A549 (cell line): ENCODE measurements around the gene KCNK7. TPM values are rescaled to one million over a fixed set of nuclear protein-coding genes. Genes with fewer than 3 reads are reported as not detected.

ENCODE experiments used
- ATAC-seq, 2 experiments: fragments of 200-7000 bp in 1 of 2; fragments of >200 bp in 1 of 2; cut with Nextera tagmentation in 1 of 2; cut with Tn5 transposase in 1 of 2; 3 replicates each; pipeline versions ENCODE4 v1.8.0 to v1.9.1; 2018 to 2020; ENCODE audit warnings: mild to moderate bottlenecking in 1 of 2, moderate library complexity in 1 of 2
- CTCF ChIA-PET: fragments of 300-600 bp; sonication (Branson Sonifier 250); formaldehyde crosslinking; extraction: SDS; loops from one replicate; lab custom pipeline; 2021; ENCODE audit warnings: antibody characterized with exemption, inconsistent platforms; lab: Yijun Ruan, JAX
- POLR2A ChIA-PET: fragments of 350-600 bp; formaldehyde crosslinking; extraction: SDS; loops from one replicate; lab custom pipeline; 2021; ENCODE audit warnings: antibody characterized with exemption, inconsistent platforms; lab: Yijun Ruan, JAX
- DNase-seq, 2 experiments: peaks; one replicate each; pipeline versions ENCODE4 v3.0.0 to v3.0.0-alpha.2; 2011 to 2016; ENCODE audit warnings: low read depth in 1 of 2, low spot score in 1 of 2
- FAIRE-seq: peaks from 2 replicates; lab custom pipeline; 2011; peaks lifted over from hg19 to GRCh38; lab: Jason Lieb, UNC
- H3K27ac ChIP-seq, 2 experiments: fragments of >200 bp; sonication (Bioruptor Twin); formaldehyde crosslinking; 3 replicates each; pipeline ENCODE4 v1.5.1; 2016 to 2017
- H3K4me1 ChIP-seq: fragments of >200 bp; sonication (Bioruptor Twin); formaldehyde crosslinking; 3 replicates; pipeline ENCODE4 v1.6.1; 2016
- H3K4me2 ChIP-seq: fragments of >200 bp; sonication (Bioruptor Twin); formaldehyde crosslinking; 3 replicates; pipeline ENCODE4 v1.6.1; 2016
- H3K4me3 ChIP-seq: fragments of >200 bp; sonication (Bioruptor Twin); formaldehyde crosslinking; 3 replicates; pipeline ENCODE4 v1.5.1; 2016
- H3K9me3 ChIP-seq: fragments of >200 bp; sonication (Bioruptor Twin); formaldehyde crosslinking; 3 replicates; pipeline ENCODE4 v1.6.1; 2016
- ATOH8 ChIP-seq: fragments of 250-450 bp; sonication (Bioruptor Pico); IDR thresholded peaks from 2 replicates; pipeline ENCODE4 v1.5.0; 2020; ENCODE audit warnings: low read depth, mild to moderate bottlenecking, moderate library complexity
- BCL3 ChIP-seq: fragments of >200 bp; sonication (Bioruptor Twin); formaldehyde crosslinking; IDR thresholded peaks from 3 replicates; pipeline ENCODE4 v1.6.1; 2016
- BHLHE40 ChIP-seq: IDR thresholded peaks from 2 replicates; pipeline ENCODE4 v1.6.1; 2012; ENCODE audit warnings: low read depth, low read length, inconsistent platforms
- CBX2 ChIP-seq: fragments of 200-600 bp; sonication (generic); IDR thresholded peaks from 2 replicates; pipeline ENCODE4 v1.6.1; 2016; ENCODE audit warnings: low read depth, mild to moderate bottlenecking, borderline replicate concordance
- CBX8 ChIP-seq: fragments of 200-600 bp; sonication (generic); IDR thresholded peaks from 2 replicates; pipeline ENCODE4 v1.6.1; 2016
- E2F6 ChIP-seq: IDR thresholded peaks from 2 replicates; pipeline ENCODE4 v1.6.1; 2012; ENCODE audit warnings: low read depth, borderline replicate concordance
- ESRRA ChIP-seq: fragments of 150-350 bp; IDR thresholded peaks from 2 replicates; pipeline ENCODE4 v1.6.1; 2014; ENCODE audit warnings: mild to moderate bottlenecking, low read length, borderline replicate concordance
- FOSB ChIP-seq: fragments of 250-450 bp; sonication (Bioruptor Pico); IDR thresholded peaks from 2 replicates; pipeline ENCODE4 v1.5.0; 2020; ENCODE audit warnings: mild to moderate bottlenecking, moderate library complexity
- FOXS1 ChIP-seq: fragments of 250-450 bp; sonication (Bioruptor Pico); IDR thresholded peaks from 2 replicates; pipeline ENCODE4 v1.5.0; 2020; ENCODE audit warnings: mild to moderate bottlenecking, moderate library complexity
- HDAC2 ChIP-seq: fragments of 200-600 bp; sonication (generic); IDR thresholded peaks from 2 replicates; pipeline ENCODE4 v1.6.1; 2016
- HOXA7 ChIP-seq: fragments of 250-450 bp; sonication (Bioruptor Pico); IDR thresholded peaks from 2 replicates; pipeline ENCODE4 v1.5.0; 2020; ENCODE audit warnings: mild to moderate bottlenecking, moderate library complexity
- HOXB5 ChIP-seq: fragments of 250-450 bp; sonication (Bioruptor Pico); IDR thresholded peaks from 2 replicates; pipeline ENCODE4 v1.5.0; 2020; ENCODE audit warnings: mild to moderate bottlenecking, moderate library complexity
- JUNB ChIP-seq: fragments of >200 bp; sonication (Bioruptor Twin); formaldehyde crosslinking; IDR thresholded peaks from 2 replicates; pipeline ENCODE4 v1.6.1; 2016
- KDM1A ChIP-seq: fragments of 200-600 bp; sonication (generic); IDR thresholded peaks from 2 replicates; pipeline ENCODE4 v1.6.1; 2016; ENCODE audit warnings: low read depth, mild to moderate bottlenecking
- KDM5A ChIP-seq: fragments of 200-600 bp; sonication (generic); IDR thresholded peaks from 2 replicates; pipeline ENCODE4 v1.6.1; 2016; ENCODE audit warnings: antibody characterized with exemption, mild to moderate bottlenecking
- MAFK ChIP-seq: fragments of 450-650 bp; IDR thresholded peaks from 2 replicates; pipeline ENCODE4 v1.6.1; 2014; ENCODE audit not compliant: partially characterized antibody
- MAX ChIP-seq: IDR thresholded peaks from 2 replicates; pipeline ENCODE4 v1.6.1; 2012
- MYC ChIP-seq: IDR thresholded peaks from 2 replicates; pipeline ENCODE4 v1.6.1; 2012; ENCODE audit warnings: mild to moderate bottlenecking, inconsistent platforms, low read length, improper control_type of control experiment, borderline replicate concordance
- NFE2L2 ChIP-seq: fragments of 150-350 bp; conservative IDR thresholded peaks from 2 replicates; pipeline ENCODE4 v1.6.1; 2014; ENCODE audit warnings: low read length
- NPAS2 ChIP-seq: fragments of 250-450 bp; sonication (Bioruptor Pico); IDR thresholded peaks from 2 replicates; pipeline ENCODE4 v1.8.0; 2022; ENCODE audit warnings: mild to moderate bottlenecking, moderate library complexity, borderline replicate concordance
- PHF8 ChIP-seq: fragments of 200-600 bp; sonication (generic); IDR thresholded peaks from 2 replicates; pipeline ENCODE4 v1.6.1; 2016; ENCODE audit warnings: low read depth, mild to moderate bottlenecking, antibody characterized with exemption, moderate library complexity, borderline replicate concordance
- RNF2 ChIP-seq: fragments of 200-600 bp; sonication (generic); IDR thresholded peaks from 2 replicates; pipeline ENCODE4 v1.6.1; 2016; ENCODE audit warnings: low read depth, mild to moderate bottlenecking, antibody characterized with exemption, moderate library complexity, borderline replicate concordance
- TFCP2L1 ChIP-seq: fragments of 250-450 bp; sonication (Bioruptor Pico); IDR thresholded peaks from 2 replicates; pipeline ENCODE4 v1.5.0; 2021; ENCODE audit warnings: mild to moderate bottlenecking
- USF2 ChIP-seq: fragments of 450-650 bp; IDR thresholded peaks from 2 replicates; pipeline ENCODE4 v1.6.1; 2014; ENCODE audit warnings: antibody characterized with exemption
- ZC3H11A ChIP-seq: fragments of 450-650 bp; IDR thresholded peaks from 2 replicates; pipeline ENCODE4 v1.6.1; 2014; ENCODE audit warnings: antibody characterized with exemption, mild to moderate bottlenecking
- ZFP36 ChIP-seq: fragments of 450-650 bp; IDR thresholded peaks from 2 replicates; pipeline ENCODE4 v1.6.1; 2014; ENCODE audit warnings: borderline replicate concordance; ENCODE audit not compliant: partially characterized antibody
- ZNF302 ChIP-seq: fragments of 250-450 bp; sonication (Bioruptor Pico); IDR thresholded peaks from 2 replicates; pipeline ENCODE4 v1.9.0; 2021; ENCODE audit warnings: inconsistent platforms, mild to moderate bottlenecking, moderate library complexity
- ZSCAN20 ChIP-seq: fragments of 250-450 bp; sonication (Bioruptor Pico); IDR thresholded peaks from 2 replicates; pipeline ENCODE4 v1.8.0; 2022; ENCODE audit warnings: mild to moderate bottlenecking, moderate library complexity
- WGBS: methylation state at CpG from one replicate; pipeline ENCODE4 v1.1.6; 2017; ENCODE audit errors: missing lambda C conversion rate; 5-methylcytosine and 5-hydroxymethylcytosine counted together
- polyA plus RNA-seq, 4 experiments: library from polyadenylated mRNA; depleted of rRNA in 3 of 4; stranded (reverse); fragments of >200 nt; fragmentation: RNase III in 1 of 4; extraction: RNeasy Plus Mini Kit Qiagen cat#74134 plus additional on column Dnase treatment in 1 of 4; gene quantifications; 2 replicates in 3 of 4; 3 replicates in 1 of 4; pipeline ENCODE4 v1.2.3, GENCODE V29; 2011 to 2017

Gene KCNK7
- polyA plus RNA-seq, 2 of the 4 experiments (the other 2 are of a cell fraction): 0.13 to 0.50 TPM

GRCh38 chr11:65617136-65617850, 21.7 kb upstream of the KCNK7 start:
- Histone ChIP-seq H3K9me3 (no peaks in the 10 kb centered on the region), H3K4me1 (peaks cover 21% of the 10 kb centered on the region), H3K27ac (peak overlapping the region in 1 of 2 experiments; percentile 98; a peak in 1 of 6 replicates), H3K4me2 (peak overlapping the region; percentile 98), H3K4me3 (peak overlapping the region; percentile 87; the same call in 2 of the 3 replicates)
- no peak for ATAC-seq
- WGBS: 89% methylated on average over 17 of the region's 17 CpGs
- POLR2A ChIA-PET: no interaction called here
- CTCF ChIA-PET: interaction anchor here (0.6 to 1.7 kb wide), 8 partner anchors 9 to 695 kb away, joined by 3 to 17 read pairs (median 4); no protein-coding TSS in a partner anchor
- no peak for TF ChIP-seq MYC
- no peak for TF ChIP-seq ZFP36
- TF ChIP-seq JUNB: no peak
- no peak for TF ChIP-seq HOXA7 (CRISPR knock-in tag)
- no peak for TF ChIP-seq USF2
- TF ChIP-seq BCL3: no peak
- no peak for TF ChIP-seq ZNF302 (CRISPR knock-in tag)
- no peak for TF ChIP-seq E2F6
- TF ChIP-seq BHLHE40: no peak
- no peak for TF ChIP-seq KDM1A
- no peak for TF ChIP-seq TFCP2L1 (CRISPR knock-in tag)
- TF ChIP-seq CBX8: no peak
- no peak for FAIRE-seq
- no peak for DNase-seq

GRCh38 chr11:65616575-65617001, 21.0 kb upstream of the KCNK7 start:
- Histone ChIP-seq H3K9me3 (no peaks in the 10 kb centered on the region), H3K27ac (peak overlapping the region; percentile 86 to 98), H3K4me2 (peak overlapping the region; percentile 98), H3K4me1 (peaks cover 28% of the 10 kb centered on the region), H3K4me3 (peak overlapping the region; percentile 87)
- FAIRE-seq (no peak), ATAC-seq (no peak), DNase-seq (no peak)
- ChIA-PET POLR2A (no interaction called here), CTCF (interaction anchor here (1.0 to 1.7 kb wide), 5 partner anchors 10 to 406 kb away, joined by 3 to 17 read pairs (median 4); no protein-coding TSS in a partner anchor)
- WGBS: 59% methylated on average over 9 of the region's 10 CpGs
- no peak for TF ChIP-seq CBX2
- TF ChIP-seq ZNF302 (CRISPR knock-in tag): no peak
- no peak for TF ChIP-seq PHF8
- no peak for TF ChIP-seq FOXS1 (CRISPR knock-in tag)
- TF ChIP-seq ZSCAN20 (CRISPR knock-in tag): no peak
- TF ChIP-seq MAFK: no peak
- no peak for TF ChIP-seq HOXA7 (CRISPR knock-in tag)
- no peak for TF ChIP-seq ESRRA
- TF ChIP-seq FOSB (CRISPR knock-in tag): no peak
- no peak for TF ChIP-seq E2F6
- TF ChIP-seq JUNB: no peak
- no peak for TF ChIP-seq RNF2
- TF ChIP-seq ATOH8 (CRISPR knock-in tag): no peak
- TF ChIP-seq KDM5A: no peak
- TF ChIP-seq NPAS2 (CRISPR knock-in tag): no peak
- no peak for TF ChIP-seq MAX
- TF ChIP-seq HDAC2: no peak
- no peak for TF ChIP-seq NFE2L2
- no peak for TF ChIP-seq ZC3H11A
- no peak for TF ChIP-seq HOXB5 (CRISPR knock-in tag)
- TF ChIP-seq, all 56 proteins: peak for 0
